Neuronal stem cell (in vitro differentiated cells): Measurements from ENCODE around the gene DLL3.

Experiments used
- DNase-seq: peaks from one replicate; pipeline ENCODE4 v3.0.0-alpha.2; 2013; ENCODE audit warnings: low spot score
- H2AFZ ChIP-seq: one replicate; pipeline ENCODE4 v1.6.1; 2013; ENCODE audit warnings: mild to moderate bottlenecking, low read length, inconsistent platforms
- H2AK5ac ChIP-seq: 2 replicates; pipeline ENCODE4 v1.6.1; 2013; ENCODE audit warnings: low read depth, mild to moderate bottlenecking, inconsistent platforms, low read length, moderate library complexity, mixed read lengths
- H2BK120ac ChIP-seq: 2 replicates; pipeline ENCODE4 v1.6.1; 2013; ENCODE audit warnings: low read depth, mild to moderate bottlenecking, inconsistent platforms, low read length, moderate library complexity, mixed read lengths
- H2BK12ac ChIP-seq: one replicate; pipeline ENCODE4 v1.6.1; 2013; ENCODE audit warnings: low read length, inconsistent platforms
- H2BK15ac ChIP-seq: 2 replicates; pipeline ENCODE4 v1.6.1; 2013; ENCODE audit warnings: mild to moderate bottlenecking, low read length, inconsistent platforms, mixed read lengths
- H2BK5ac ChIP-seq: one replicate; pipeline ENCODE4 v1.6.1; 2013; ENCODE audit warnings: inconsistent platforms, mild to moderate bottlenecking, low read length, moderate library complexity
- H3K14ac ChIP-seq: one replicate; pipeline ENCODE4 v1.6.1; 2013; ENCODE audit warnings: low read length, inconsistent platforms
- H3K18ac ChIP-seq: 2 replicates; pipeline ENCODE4 v1.6.1; 2013; ENCODE audit warnings: low read length, inconsistent platforms
- H3K23ac ChIP-seq: 2 replicates; pipeline ENCODE4 v1.6.1; 2013; ENCODE audit warnings: low read depth, mild to moderate bottlenecking, mixed read lengths, low read length, inconsistent platforms; ENCODE audit not compliant: poor library complexity
- H3K27ac ChIP-seq: replicated peaks from 3 replicates; pipeline ENCODE4 v1.5.1; 2013; ENCODE audit warnings: low read length, inconsistent platforms
- H3K27me3 ChIP-seq, 3 experiments: 2 replicates each; pipeline ENCODE4 v1.6.1; 2013; ENCODE audit warnings: low read length in 3 of 3, mild to moderate bottlenecking in 2 of 3, inconsistent platforms in 1 of 3, low read depth in 1 of 3, mixed read lengths in 1 of 3, moderate library complexity in 1 of 3; ENCODE audit not compliant: control insufficient read depth in 3 of 3, insufficient read depth in 3 of 3
- H3K36me3 ChIP-seq, 2 donors: replicated peaks in 1 of 2; 2 replicates each; pipeline ENCODE4 v1.6.1; 2013; ENCODE audit warnings: low read length in 2 of 2; ENCODE audit not compliant: control insufficient read depth in 2 of 2, insufficient read depth in 2 of 2
- H3K4ac ChIP-seq: 2 replicates; pipeline ENCODE4 v1.6.1; 2013; ENCODE audit warnings: inconsistent platforms, mild to moderate bottlenecking, low read length, moderate library complexity
- H3K4me1 ChIP-seq, 2 donors: 1 replicate in 1 of 2; 2 replicates in 1 of 2; pipeline ENCODE4 v1.6.1; 2013; ENCODE audit warnings: low read length in 2 of 2, low read depth in 1 of 2; ENCODE audit not compliant: control insufficient read depth in 2 of 2, insufficient read depth in 1 of 2
- H3K4me2 ChIP-seq: one replicate; pipeline ENCODE4 v1.6.1; 2013; ENCODE audit warnings: mild to moderate bottlenecking, low read length, inconsistent platforms; ENCODE audit not compliant: insufficient read depth, poor library complexity, severe bottlenecking
- H3K4me3 ChIP-seq, 2 donors: 2 replicates each; pipeline ENCODE4 v1.5.1; 2013; ENCODE audit warnings: low read length in 2 of 2, mild to moderate bottlenecking in 2 of 2, inconsistent platforms in 1 of 2, moderate library complexity in 1 of 2
- H3K79me1 ChIP-seq: one replicate; pipeline ENCODE4 v1.6.1; 2013; ENCODE audit warnings: low read depth, mild to moderate bottlenecking, inconsistent platforms, low read length, moderate library complexity
- H3K9ac ChIP-seq: one replicate; pipeline ENCODE4 v1.6.1; 2013; ENCODE audit warnings: mild to moderate bottlenecking, low read depth, low read length, inconsistent platforms; ENCODE audit not compliant: poor library complexity
- H3K9me3 ChIP-seq, 2 donors: replicated peaks in 1 of 2; 2 replicates each; pipeline versions ENCODE3 to v1.6.1; 2013; ENCODE audit warnings: low read length in 2 of 2, mild to moderate bottlenecking in 2 of 2, inconsistent platforms in 1 of 2, low read depth in 1 of 2, mixed read lengths in 1 of 2, moderate library complexity in 1 of 2; ENCODE audit not compliant: control insufficient read depth in 2 of 2, insufficient read depth in 1 of 2
- H4K8ac ChIP-seq: one replicate; pipeline ENCODE4 v1.6.1; 2013; ENCODE audit warnings: low read depth, mild to moderate bottlenecking, inconsistent platforms, low read length, moderate library complexity
- H4K91ac ChIP-seq: one replicate; pipeline ENCODE4 v1.6.1; 2013; ENCODE audit warnings: low read length, low read depth, mild to moderate bottlenecking, inconsistent platforms; ENCODE audit not compliant: poor library complexity
- WGBS, 2 donors: extraction: QIAGEN DNeasy Blood & Tissue Kit; methylation state at CpG; one replicate each; pipeline ENCODE4 v1.1.7; 2013; ENCODE audit warnings: missing lambda C conversion rate in 2 of 2, mixed read lengths in 1 of 2; ENCODE audit not compliant: insufficient read length in 2 of 2, insufficient replicate concordance in 1 of 2; ENCODE audit errors: extremely low coverage in 2 of 2; 5-methylcytosine and 5-hydroxymethylcytosine counted together

DLL3 gene

GRCh38 chr19:39553082-39553652 is 54.4 kb downstream of the DLL3 start:
- Histone ChIP-seq H3K18ac (no peak overlapping the region), H2BK5ac (no peak overlapping the region), H3K27me3 (peaks cover 0 to 27% (median 0%) of the 10 kb centered on the region in 3 experiments), H2BK120ac (no peak overlapping the region), H3K23ac (no peak overlapping the region), H3K9ac (no peak overlapping the region), H3K79me1 (no peaks in the 10 kb centered on the region), H3K36me3 (no peaks in the 10 kb centered on the region), H3K4me3 (no peak overlapping the region), H3K9me3 (no peaks in the 10 kb centered on the region), H3K27ac (no peak overlapping the region), H2BK15ac (no peak overlapping the region), H3K14ac (no peak overlapping the region), H3K4ac (no peak overlapping the region), H2AK5ac (no peak overlapping the region), H2BK12ac (no peak overlapping the region), H2AFZ (no peak overlapping the region), H4K91ac (no peak overlapping the region), H4K8ac (no peak overlapping the region), H3K4me1 (no peaks in the 10 kb centered on the region), H3K4me2 (no peak overlapping the region)
- no CpG with 5 or more reads among the region's 7 CpGs for WGBS, 2 donors
- no peak for DNase-seq

- WGBS, 2 donors = no CpG with 5 or more reads among the region's 4 CpGs
- H3K9ac ChIP-seq = no peak overlapping the region
These were observed 56.1 kb downstream of the DLL3 start for GRCh38 chr19:39554701-39555311.

GRCh38 chr19:39555883-39556282 is 57.1 kb downstream of the DLL3 start:
- Histone ChIP-seq H3K4ac (no peak overlapping the region), H3K9ac (no peak overlapping the region), H2BK5ac (no peak overlapping the region), H2BK120ac (no peak overlapping the region), H3K27me3 (peaks cover 0 to 33% (median 0%) of the 10 kb centered on the region in 3 experiments), H2BK12ac (no peak overlapping the region), H3K4me2 (no peak overlapping the region), H3K36me3 (no peaks in the 10 kb centered on the region), H3K23ac (no peak overlapping the region), H3K4me1 (no peaks in the 10 kb centered on the region), H2BK15ac (no peak overlapping the region), H3K9me3 (no peaks in the 10 kb centered on the region), H2AK5ac (no peak overlapping the region), H3K18ac (no peak overlapping the region), H3K79me1 (no peaks in the 10 kb centered on the region), H3K27ac (no peak overlapping the region), H3K14ac (no peak overlapping the region), H4K8ac (no peak overlapping the region), H2AFZ (no peak overlapping the region), H4K91ac (no peak overlapping the region), H3K4me3 (no peak overlapping the region)
- no CpG with 5 or more reads among the region's 1 CpG for WGBS, 2 donors
- DNase-seq = no peak

More at GRCh38 chr19:39554701-39555311, 56.1 kb downstream of the DLL3 start:
- no peak for DNase-seq
- no peaks in the 10 kb centered on the region for H3K36me3 ChIP-seq
- no peak overlapping the region for H3K23ac ChIP-seq
- no peaks in the 10 kb centered on the region for H3K4me1 ChIP-seq
- no peak overlapping the region for H3K27ac ChIP-seq
- no peak overlapping the region for H2BK12ac ChIP-seq
- H4K8ac ChIP-seq = no peak overlapping the region
- H4K91ac ChIP-seq = no peak overlapping the region
- H2AFZ ChIP-seq = no peak overlapping the region
- H3K18ac ChIP-seq = no peak overlapping the region
- peaks cover 0 to 33% (median 0%) of the 10 kb centered on the region in 3 experiments for H3K27me3 ChIP-seq
- H3K4me3 ChIP-seq = no peak overlapping the region
- H2AK5ac ChIP-seq = no peak overlapping the region
- H2BK5ac ChIP-seq = no peak overlapping the region
- no peak overlapping the region for H2BK120ac ChIP-seq
- no peak overlapping the region for H2BK15ac ChIP-seq
- no peak overlapping the region for H3K4ac ChIP-seq
- H3K14ac ChIP-seq = no peak overlapping the region
- H3K4me2 ChIP-seq = no peak overlapping the region
- no peaks in the 10 kb centered on the region for H3K9me3 ChIP-seq
- no peaks in the 10 kb centered on the region for H3K79me1 ChIP-seq
